Peyer's patch (tissue), 4 donors: ENCODE results near the gene GRPEL1.

Experiments
- CTCF ChIP-seq, 6 experiments: fragments of 450-650 bp in 4 of 6; fragments of 200-600 bp in 2 of 6; sonication (generic) in 1 of 6; IDR thresholded peaks; one replicate each; pipeline ENCODE4 v1.5.1; 2017 to 2019; ENCODE audit warnings: antibody characterized with exemption in 6 of 6, mild to moderate bottlenecking in 3 of 6, moderate library complexity in 1 of 6
- POLR2A ChIP-seq, 2 donors: fragments of 450-650 bp; IDR thresholded peaks; one replicate each; pipeline ENCODE4 v1.5.1; 2017; ENCODE audit warnings: antibody characterized with exemption in 2 of 2, mild to moderate bottlenecking in 2 of 2, moderate library complexity in 2 of 2

DNA sequence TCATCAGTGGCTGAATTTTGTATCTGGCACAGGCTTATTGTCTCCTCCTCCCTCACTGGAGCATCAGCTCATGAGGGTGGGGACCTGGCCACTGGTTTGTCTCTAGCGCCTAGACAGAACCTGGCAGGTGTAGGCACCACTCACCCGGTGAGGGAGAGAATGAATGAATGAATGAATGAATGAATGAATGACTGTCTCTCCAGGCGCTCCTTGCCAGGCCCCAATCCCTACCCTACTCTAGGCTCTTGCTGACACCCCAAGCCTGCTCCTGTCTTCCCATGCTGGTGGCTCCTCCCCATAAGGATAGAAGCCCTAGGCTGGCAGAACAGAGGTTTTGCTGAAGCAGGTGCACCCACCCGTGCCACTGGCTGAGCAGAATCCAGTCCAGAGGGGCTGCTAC, 41.3 kb upstream of the GRPEL1 start:
- TF ChIP-seq CTCF (IDR thresholded peaks at IDR 0.05) (no peak), POLR2A (IDR thresholded peaks at IDR 0.05) (no peak)
